SK-N-SH (cell line): ENCODE results near the gene LTB4R2. TPM values are rescaled to one million over a fixed set of nuclear protein-coding genes. Genes with fewer than 3 reads are reported as not detected.

Experiments
- CTCF ChIA-PET: fragments of 300-600, 350-600 bp; formaldehyde crosslinking; extraction: SDS; loops from one replicate; lab custom pipeline; 2021; lab: Yijun Ruan, JAX
- POLR2A ChIA-PET: fragments of 350-600 bp; sonication (Branson Sonifier 250); formaldehyde crosslinking; extraction: SDS; loops from one replicate; lab custom pipeline; 2020; ENCODE audit warnings: antibody characterized with exemption, inconsistent platforms; lab: Yijun Ruan, JAX
- DNase-seq: peaks from one replicate; pipeline ENCODE4 v3.0.0; 2012
- H2AFZ ChIP-seq: fragments of 200-600 bp; sonication (generic); 2 replicates; pipeline ENCODE4 v1.8.1; 2016; ENCODE audit warnings: antibody characterized with exemption, mild to moderate bottlenecking, low read depth
- H3F3A ChIP-seq: fragments of 200-600 bp; sonication (generic); replicated peaks from 2 replicates; pipeline ENCODE3; 2016; ENCODE audit warnings: antibody characterized with exemption, mild to moderate bottlenecking; ENCODE audit not compliant: insufficient read depth
- H3K27ac ChIP-seq, 2 experiments: fragments of 200-500 bp in 1 of 2; fragments of 200-600 bp in 1 of 2; sonication (Bioruptor generic) in 1 of 2; sonication (generic), shearing (Covaris generic) in 1 of 2; 2 replicates each; pipeline versions ENCODE4 v1.5.1 to v1.6.1; 2014 to 2016; ENCODE audit warnings: low read depth in 2 of 2, inconsistent platforms in 1 of 2, low read length in 1 of 2, mild to moderate bottlenecking in 1 of 2, mixed read lengths in 1 of 2
- H3K27me3 ChIP-seq: fragments of 200-600 bp; sonication (generic), shearing (Covaris generic); 2 replicates; pipeline ENCODE4 v1.6.1; 2016; ENCODE audit warnings: mixed run types; ENCODE audit not compliant: insufficient read depth
- H3K36me3 ChIP-seq, 2 experiments: fragments of 200-500 bp in 1 of 2; fragments of 200-600 bp in 1 of 2; sonication (Bioruptor generic) in 1 of 2; sonication (generic) in 1 of 2; replicated peaks in 1 of 2; 2 replicates each; pipeline versions ENCODE3 to v1.5.1; 2014 to 2016; ENCODE audit warnings: low read length in 1 of 2, mild to moderate bottlenecking in 1 of 2; ENCODE audit not compliant: insufficient read depth in 2 of 2, control insufficient read depth in 1 of 2
- H3K4me1 ChIP-seq, 2 experiments: fragments of 200-500 bp in 1 of 2; fragments of 200-600 bp in 1 of 2; sonication (Bioruptor generic) in 1 of 2; sonication (generic), shearing (Covaris generic) in 1 of 2; 2 replicates each; pipeline versions ENCODE4 v1.5.1 to v1.6.1; 2014 to 2016; ENCODE audit warnings: low read depth in 1 of 2, low read length in 1 of 2, mixed run types in 1 of 2; ENCODE audit not compliant: insufficient read depth in 2 of 2, control insufficient read depth in 1 of 2
- H3K4me2 ChIP-seq: fragments of 200-600 bp; sonication (generic), shearing (Covaris generic); 2 replicates; pipeline ENCODE4 v1.6.1; 2017; ENCODE audit warnings: mixed run types
- H3K4me3 ChIP-seq, 2 experiments: fragments of 200-500 bp in 1 of 2; fragments of 200-600 bp in 1 of 2; sonication (Bioruptor generic) in 1 of 2; sonication (generic), shearing (Covaris generic) in 1 of 2; 2 replicates each; pipeline versions ENCODE4 v1.5.1 to v1.8.1; 2014 to 2016; ENCODE audit warnings: low read depth in 2 of 2, inconsistent platforms in 1 of 2, low read length in 1 of 2, mild to moderate bottlenecking in 1 of 2, mixed read lengths in 1 of 2, moderate library complexity in 1 of 2
- H3K79me2 ChIP-seq: fragments of 200-600 bp; sonication (generic); 2 replicates; pipeline ENCODE4 v1.8.1; 2017; ENCODE audit warnings: mild to moderate bottlenecking; ENCODE audit not compliant: insufficient read depth
- H3K9ac ChIP-seq: fragments of 200-600 bp; sonication (generic); 2 replicates; pipeline ENCODE4 v1.6.1; 2017; ENCODE audit warnings: mixed run types
- H3K9me2 ChIP-seq: fragments of 200-600 bp; sonication (generic); 2 replicates; pipeline ENCODE4 v1.6.1; 2017; ENCODE audit warnings: mixed run types
- H3K9me3 ChIP-seq: fragments of 200-600 bp; sonication (generic); 2 replicates; pipeline ENCODE4 v1.6.1; 2017; ENCODE audit warnings: mixed run types, mild to moderate bottlenecking, moderate library complexity
- H4K20me1 ChIP-seq: fragments of 200-600 bp; sonication (generic); 2 replicates; pipeline ENCODE4 v1.6.1; 2017; ENCODE audit warnings: mild to moderate bottlenecking, mixed run types; ENCODE audit not compliant: insufficient read depth
- CHD2 ChIP-seq: fragments of 150-350 bp; IDR thresholded peaks from 2 replicates; pipeline ENCODE4 v1.6.1; 2018; ENCODE audit warnings: low read length; ENCODE audit not compliant: partially characterized antibody
- ELF1 ChIP-seq: IDR thresholded peaks from 2 replicates; pipeline ENCODE4 v1.4.0; 2012
- EZH2phosphoT487 ChIP-seq: fragments of 200-600 bp; sonication (generic); IDR thresholded peaks from 2 replicates; pipeline ENCODE4 v1.6.1; 2017; ENCODE audit warnings: low read depth, mixed run types, mild to moderate bottlenecking, antibody characterized with exemption, moderate library complexity, borderline replicate concordance
- FOSL2 ChIP-seq: IDR thresholded peaks from 2 replicates; pipeline ENCODE4 v1.4.0; 2012; ENCODE audit warnings: low read depth, mild to moderate bottlenecking, moderate library complexity, borderline replicate concordance
- GABPA ChIP-seq: IDR thresholded peaks from 2 replicates; pipeline ENCODE4 v1.4.0; 2012; ENCODE audit warnings: low read depth, mild to moderate bottlenecking
- MEF2A ChIP-seq: IDR thresholded peaks from 2 replicates; pipeline ENCODE4 v1.4.0; 2012; ENCODE audit warnings: low read depth, borderline replicate concordance
- POLR2AphosphoS5 ChIP-seq: IDR thresholded peaks from 2 replicates; pipeline ENCODE4 v1.6.1; 2012; ENCODE audit warnings: low read depth, low read length
- RAD21 ChIP-seq: IDR thresholded peaks from 2 replicates; pipeline ENCODE4 v1.6.1; 2012; ENCODE audit warnings: mild to moderate bottlenecking, low read length
- RCOR1 ChIP-seq: fragments of 150-350 bp; IDR thresholded peaks from 2 replicates; pipeline ENCODE4 v1.6.1; 2017; ENCODE audit warnings: antibody characterized with exemption, low read length
- TAF1 ChIP-seq: IDR thresholded peaks from 2 replicates; pipeline ENCODE4 v1.6.1; 2012; ENCODE audit warnings: low read depth, mild to moderate bottlenecking, low read length, moderate library complexity, borderline replicate concordance
- YY1 ChIP-seq: IDR thresholded peaks from 2 replicates; pipeline ENCODE4 v1.4.0; 2012; ENCODE audit warnings: low read depth, mild to moderate bottlenecking
- WGBS: methylation state at CpG from one replicate; pipeline ENCODE4 v1.1.6; 2017; ENCODE audit warnings: low lambda C conversion rate; 5-methylcytosine and 5-hydroxymethylcytosine counted together
- polyA plus RNA-seq, 3 experiments: library from polyadenylated mRNA; depleted of rRNA; stranded (reverse); fragments of >200 nt; gene quantifications; 2 replicates each; pipeline ENCODE4 v1.2.3, GENCODE V29; 2012
- TF ChIP-seq, protein P1 (sequence below): IDR thresholded peaks from 2 replicates; pipeline ENCODE4 v1.4.0; 2012; ENCODE audit warnings: low read depth
- TF ChIP-seq, protein P2 (sequence below): IDR thresholded peaks from 2 replicates; pipeline ENCODE4 v1.4.0; 2012; ENCODE audit warnings: low read depth, borderline replicate concordance
- TF ChIP-seq, protein P3 (sequence below): IDR thresholded peaks from 2 replicates; pipeline ENCODE4 v1.4.0; 2012; ENCODE audit warnings: low read depth, borderline replicate concordance
- TF ChIP-seq, protein P4 (sequence below): fragments of 150-350 bp; IDR thresholded peaks from 2 replicates; pipeline ENCODE4 v1.6.1; 2017; ENCODE audit warnings: antibody characterized with exemption, low read length, low read depth, borderline replicate concordance
- TF ChIP-seq, protein P5 (sequence below): IDR thresholded peaks from 2 replicates; pipeline ENCODE4 v1.6.1; 2012; ENCODE audit warnings: mild to moderate bottlenecking, low read depth, low read length, moderate library complexity

LTB4R2 gene
- polyA plus RNA-seq, 1 of the 3 experiments (the other 2 are of a cell fraction): 8.2 TPM

DNA sequence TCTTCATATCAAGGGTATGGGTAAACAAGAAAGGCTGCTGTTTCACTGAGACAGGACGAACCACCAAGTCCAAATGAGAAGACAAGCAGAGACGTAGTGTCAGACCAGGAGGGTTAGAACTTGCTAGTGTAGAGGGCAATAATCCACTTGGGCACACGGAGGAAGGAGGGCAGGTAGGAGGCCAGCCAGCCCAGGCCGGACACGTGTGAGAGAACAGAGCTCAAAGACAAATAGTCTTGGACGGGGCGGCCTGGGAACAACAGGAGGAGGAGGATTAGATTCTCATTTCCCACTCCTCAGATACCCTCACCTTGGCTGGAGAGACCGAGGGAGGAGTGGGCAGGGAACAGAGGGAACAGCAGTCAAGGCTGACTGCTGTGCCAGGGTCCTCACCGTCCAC is 19.2 kb upstream of the LTB4R2 start:
- WGBS: 78% methylated on average over 8 of the region's 9 CpGs

DNA sequence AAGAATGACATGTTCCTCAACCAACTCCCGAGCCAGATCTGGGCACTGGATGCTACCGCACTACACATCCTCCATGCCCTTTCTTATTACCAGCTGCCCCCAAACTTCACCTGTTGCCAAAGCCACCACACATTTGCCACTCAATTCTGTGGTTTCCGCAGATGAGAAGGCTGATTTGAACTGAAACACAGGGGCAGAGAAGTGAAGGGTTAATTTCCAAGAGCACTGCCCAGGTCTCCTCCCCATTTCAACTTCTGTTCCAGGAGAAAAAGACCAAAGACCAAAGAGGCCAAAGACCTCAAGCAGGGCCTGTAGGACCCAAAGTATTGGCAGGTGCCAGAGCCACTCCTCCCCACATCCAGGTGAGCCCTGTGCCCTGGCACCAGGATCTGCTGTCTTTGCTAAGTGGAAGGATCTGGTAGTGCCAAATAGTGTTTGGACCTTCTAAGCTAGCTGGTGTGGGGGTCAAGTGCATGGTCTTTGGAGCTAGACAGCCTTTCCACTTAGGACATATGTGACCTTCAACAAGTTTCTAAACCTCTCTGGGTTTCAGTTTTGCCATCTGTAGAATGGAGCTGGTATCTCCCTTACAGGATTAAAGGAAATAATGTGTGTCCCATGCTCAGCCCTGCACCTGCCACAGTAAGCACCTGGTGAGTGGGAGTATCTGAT is 18.4 kb upstream of the LTB4R2 start:
- Histone ChIP-seq H3K9ac (no peak overlapping the region), H2AFZ (no peak overlapping the region), H3K4me3 (no peak overlapping the region), H3K79me2 (no peaks in the 10 kb centered on the region), H3K9me2 (no peaks in the 10 kb centered on the region), H3K36me3 (peaks cover 14 to 45% of the 10 kb centered on the region in 2 experiments), H3K9me3 (no peaks in the 10 kb centered on the region), H3K4me1 (peaks cover 0 to 2% of the 10 kb centered on the region in 2 experiments; a peak in 2 of 4 replicates), H3K4me2 (no peak overlapping the region), H4K20me1 (no peaks in the 10 kb centered on the region), H3K27me3 (no peaks in the 10 kb centered on the region), H3K27ac (no peak overlapping the region), H3F3A (peaks cover 3% of the 10 kb centered on the region)
- ChIA-PET CTCF (interaction anchor here (0.8 to 6.2 kb wide), 7 partner anchors 9 to 140 kb away, joined by 3 to 43 read pairs (median 4); partner anchors contain the start of genes CIDEB and TINF2), POLR2A (interaction anchor here (0.6 to 1.4 kb wide), 2 partner anchors 20 to 64 kb away, joined by 3 to 6 read pairs; partner anchors contain the start of gene RABGGTA)
- 87% methylated on average over 3 of the region's 3 CpGs for WGBS
- no peak for DNase-seq
- TF ChIP-seq RCOR1 (no peak), FOSL2 (no peak), GABPA (no peak), EZH2phosphoT487 (no peak), RAD21 (no peak), TAF1 (no peak), ELF1 (no peak), YY1 (no peak)
- TF ChIP-seq, protein P1, sequence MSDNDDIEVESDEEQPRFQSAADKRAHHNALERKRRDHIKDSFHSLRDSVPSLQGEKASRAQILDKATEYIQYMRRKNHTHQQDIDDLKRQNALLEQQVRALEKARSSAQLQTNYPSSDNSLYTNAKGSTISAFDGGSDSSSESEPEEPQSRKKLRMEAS: no peak
- TF ChIP-seq, protein P2, sequence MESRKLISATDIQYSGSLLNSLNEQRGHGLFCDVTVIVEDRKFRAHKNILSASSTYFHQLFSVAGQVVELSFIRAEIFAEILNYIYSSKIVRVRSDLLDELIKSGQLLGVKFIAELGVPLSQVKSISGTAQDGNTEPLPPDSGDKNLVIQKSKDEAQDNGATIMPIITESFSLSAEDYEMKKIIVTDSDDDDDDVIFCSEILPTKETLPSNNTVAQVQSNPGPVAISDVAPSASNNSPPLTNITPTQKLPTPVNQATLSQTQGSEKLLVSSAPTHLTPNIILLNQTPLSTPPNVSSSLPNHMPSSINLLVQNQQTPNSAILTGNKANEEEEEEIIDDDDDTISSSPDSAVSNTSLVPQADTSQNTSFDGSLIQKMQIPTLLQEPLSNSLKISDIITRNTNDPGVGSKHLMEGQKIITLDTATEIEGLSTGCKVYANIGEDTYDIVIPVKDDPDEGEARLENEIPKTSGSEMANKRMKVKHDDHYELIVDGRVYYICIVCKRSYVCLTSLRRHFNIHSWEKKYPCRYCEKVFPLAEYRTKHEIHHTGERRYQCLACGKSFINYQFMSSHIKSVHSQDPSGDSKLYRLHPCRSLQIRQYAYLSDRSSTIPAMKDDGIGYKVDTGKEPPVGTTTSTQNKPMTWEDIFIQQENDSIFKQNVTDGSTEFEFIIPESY: no peak
- TF ChIP-seq, protein P3, sequence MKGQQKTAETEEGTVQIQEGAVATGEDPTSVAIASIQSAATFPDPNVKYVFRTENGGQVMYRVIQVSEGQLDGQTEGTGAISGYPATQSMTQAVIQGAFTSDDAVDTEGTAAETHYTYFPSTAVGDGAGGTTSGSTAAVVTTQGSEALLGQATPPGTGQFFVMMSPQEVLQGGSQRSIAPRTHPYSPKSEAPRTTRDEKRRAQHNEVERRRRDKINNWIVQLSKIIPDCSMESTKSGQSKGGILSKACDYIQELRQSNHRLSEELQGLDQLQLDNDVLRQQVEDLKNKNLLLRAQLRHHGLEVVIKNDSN: no peak
- TF ChIP-seq, protein P4, sequence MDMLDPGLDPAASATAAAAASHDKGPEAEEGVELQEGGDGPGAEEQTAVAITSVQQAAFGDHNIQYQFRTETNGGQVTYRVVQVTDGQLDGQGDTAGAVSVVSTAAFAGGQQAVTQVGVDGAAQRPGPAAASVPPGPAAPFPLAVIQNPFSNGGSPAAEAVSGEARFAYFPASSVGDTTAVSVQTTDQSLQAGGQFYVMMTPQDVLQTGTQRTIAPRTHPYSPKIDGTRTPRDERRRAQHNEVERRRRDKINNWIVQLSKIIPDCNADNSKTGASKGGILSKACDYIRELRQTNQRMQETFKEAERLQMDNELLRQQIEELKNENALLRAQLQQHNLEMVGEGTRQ: no peak
- TF ChIP-seq, protein P5, sequence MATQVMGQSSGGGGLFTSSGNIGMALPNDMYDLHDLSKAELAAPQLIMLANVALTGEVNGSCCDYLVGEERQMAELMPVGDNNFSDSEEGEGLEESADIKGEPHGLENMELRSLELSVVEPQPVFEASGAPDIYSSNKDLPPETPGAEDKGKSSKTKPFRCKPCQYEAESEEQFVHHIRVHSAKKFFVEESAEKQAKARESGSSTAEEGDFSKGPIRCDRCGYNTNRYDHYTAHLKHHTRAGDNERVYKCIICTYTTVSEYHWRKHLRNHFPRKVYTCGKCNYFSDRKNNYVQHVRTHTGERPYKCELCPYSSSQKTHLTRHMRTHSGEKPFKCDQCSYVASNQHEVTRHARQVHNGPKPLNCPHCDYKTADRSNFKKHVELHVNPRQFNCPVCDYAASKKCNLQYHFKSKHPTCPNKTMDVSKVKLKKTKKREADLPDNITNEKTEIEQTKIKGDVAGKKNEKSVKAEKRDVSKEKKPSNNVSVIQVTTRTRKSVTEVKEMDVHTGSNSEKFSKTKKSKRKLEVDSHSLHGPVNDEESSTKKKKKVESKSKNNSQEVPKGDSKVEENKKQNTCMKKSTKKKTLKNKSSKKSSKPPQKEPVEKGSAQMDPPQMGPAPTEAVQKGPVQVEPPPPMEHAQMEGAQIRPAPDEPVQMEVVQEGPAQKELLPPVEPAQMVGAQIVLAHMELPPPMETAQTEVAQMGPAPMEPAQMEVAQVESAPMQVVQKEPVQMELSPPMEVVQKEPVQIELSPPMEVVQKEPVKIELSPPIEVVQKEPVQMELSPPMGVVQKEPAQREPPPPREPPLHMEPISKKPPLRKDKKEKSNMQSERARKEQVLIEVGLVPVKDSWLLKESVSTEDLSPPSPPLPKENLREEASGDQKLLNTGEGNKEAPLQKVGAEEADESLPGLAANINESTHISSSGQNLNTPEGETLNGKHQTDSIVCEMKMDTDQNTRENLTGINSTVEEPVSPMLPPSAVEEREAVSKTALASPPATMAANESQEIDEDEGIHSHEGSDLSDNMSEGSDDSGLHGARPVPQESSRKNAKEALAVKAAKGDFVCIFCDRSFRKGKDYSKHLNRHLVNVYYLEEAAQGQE: no peak

More for the DNA sequence above, 19.2 kb upstream of the LTB4R2 start:
- Histone ChIP-seq H3K4me1 (no peaks in the 10 kb centered on the region), H3K27me3 (no peaks in the 10 kb centered on the region), H3K9me2 (no peaks in the 10 kb centered on the region), H3K9ac (no peak overlapping the region), H3K4me3 (no peak overlapping the region), H3F3A (peaks cover 3% of the 10 kb centered on the region), H3K4me2 (no peak overlapping the region), H3K9me3 (no peaks in the 10 kb centered on the region), H3K79me2 (no peaks in the 10 kb centered on the region), H3K36me3 (peaks cover 9 to 42% of the 10 kb centered on the region in 2 experiments), H4K20me1 (no peaks in the 10 kb centered on the region), H2AFZ (no peak overlapping the region), H3K27ac (no peak overlapping the region)
- TF ChIP-seq MEF2A (no peak), GABPA (no peak), RCOR1 (no peak), RAD21 (no peak), CHD2 (no peak), POLR2AphosphoS5 (no peak)
- TF ChIP-seq, protein P3: no peak
- DNase-seq: no peak
- ChIA-PET POLR2A (no interaction called here), CTCF (interaction anchor here (0.9 to 6.2 kb wide), 5 partner anchors 9 to 47 kb away, joined by 3 to 43 read pairs (median 18); partner anchors contain the start of genes CIDEB and TINF2)
